Esophagus mucosa (tissue), 1 donor: ENCODE results near the gene CENPO. TPM values are rescaled to one million over a fixed set of nuclear protein-coding genes. Genes with fewer than 3 reads are reported as not detected.

Experiments
- ATAC-seq: fragments of 200-7000 bp; cut with Tn5 transposase; one replicate; pipeline ENCODE4 v1.9.1; 2020
- total RNA-seq: library from RNA; stranded (reverse); gene quantifications from one replicate; pipeline ENCODE4 v1.2.4, GENCODE V29; 2023
- donor health status: DM: yes; HTN: yes; CAD: no.

Gene CENPO
- 8.7 TPM for total RNA-seq

- peak; percentile 97 for ATAC-seq
Observed at GRCh38 chr2:24792874-24793760, at the start of gene CENPO, which contains the start of gene PTRHD1. TSS of gene CENPO (plus strand) at chr2:24793425. CDS start at chr2:24793920, 495 bp downstream. TSS of gene PTRHD1 (minus strand) at chr2:24793391. CDS start at chr2:24793377, 14 bp downstream.

GRCh38 chr2:24743924-24744323 lies 49.3 kb upstream of the CENPO start:
- ATAC-seq, result no peak

GRCh38 chr2:24744356-24744755 lies 48.9 kb upstream of the CENPO start:
- no peak for ATAC-seq

- ATAC-seq, result no peak
Observed at GRCh38 chr2:24745825-24746224, 47.4 kb upstream of the CENPO start.

- no peak for ATAC-seq
Observed at GRCh38 chr2:24747299-24747698, 45.9 kb upstream of the CENPO start.

- ATAC-seq, result no peak
Observed at GRCh38 chr2:24749069-24749691, 44.0 kb upstream of the CENPO start.

- ATAC-seq, result no peak
Observed at GRCh38 chr2:24754985-24755705, 38.1 kb upstream of the CENPO start.

- no peak for ATAC-seq
Observed at GRCh38 chr2:24756789-24757188, 36.4 kb upstream of the CENPO start.

- ATAC-seq, result no peak
Observed at GRCh38 chr2:24761866-24762265, 31.4 kb upstream of the CENPO start.

- no peak for ATAC-seq
Observed at GRCh38 chr2:24762518-24762917, 30.7 kb upstream of the CENPO start.

GRCh38 chr2:24763843-24764242 lies 29.4 kb upstream of the CENPO start:
- no peak for ATAC-seq

GRCh38 chr2:24766609-24767008 lies 26.6 kb upstream of the CENPO start:
- no peak for ATAC-seq

GRCh38 chr2:24768013-24768412 lies 25.2 kb upstream of the CENPO start:
- no peak for ATAC-seq

GRCh38 chr2:24768601-24769000 lies 24.6 kb upstream of the CENPO start:
- ATAC-seq, result no peak

GRCh38 chr2:24771061-24771460 lies 22.2 kb upstream of the CENPO start:
- no peak for ATAC-seq

- ATAC-seq, result peak; percentile 43
Observed at GRCh38 chr2:24771764-24772586, 21.2 kb upstream of the CENPO start.

GRCh38 chr2:24774373-24774772 lies 18.9 kb upstream of the CENPO start:
- ATAC-seq, result no peak

GRCh38 chr2:24779116-24779515 lies 14.1 kb upstream of the CENPO start:
- no peak for ATAC-seq

GRCh38 chr2:24783641-24784040 lies 9.6 kb upstream of the CENPO start:
- no peak for ATAC-seq

- peak; percentile 46 for ATAC-seq
Observed at GRCh38 chr2:24785671-24786321, 7.4 kb upstream of the CENPO start.

- no peak for ATAC-seq
Observed at GRCh38 chr2:24787532-24787931, 5.7 kb upstream of the CENPO start.

- ATAC-seq, result no peak
Observed at GRCh38 chr2:24788816-24789215, 4.4 kb upstream of the CENPO start.
